Karpas-422 (cell line): ENCODE measurements around the gene SEC11C. TPM values are rescaled to one million over a fixed set of nuclear protein-coding genes. Genes with fewer than 3 reads are reported as not detected.

Experiments
- DNase-seq: peaks from one replicate; pipeline ENCODE4 v3.0.0-alpha.2; 2015
- H2AFZ ChIP-seq: fragments of 200-600 bp; sonication (generic); 2 replicates; pipeline ENCODE4 v1.6.1; 2014; ENCODE audit warnings: antibody characterized with exemption, low read length, mixed read lengths
- H3K27ac ChIP-seq: fragments of 200-600 bp; sonication (generic); 2 replicates; pipeline ENCODE4 v1.5.1; 2014; ENCODE audit warnings: mild to moderate bottlenecking, low read length, moderate library complexity
- H3K27me3 ChIP-seq: fragments of 200-600 bp; sonication (generic); 2 replicates; pipeline ENCODE4 v1.6.1; 2014; ENCODE audit warnings: low read length, mixed read lengths
- H3K36me3 ChIP-seq: fragments of 200-600 bp; sonication (generic); 2 replicates; pipeline ENCODE4 v1.6.1; 2014; ENCODE audit warnings: low read length, mixed read lengths; ENCODE audit not compliant: insufficient read depth
- H3K4me1 ChIP-seq: fragments of 200-600 bp; sonication (generic); 2 replicates; pipeline ENCODE4 v1.6.1; 2014; ENCODE audit warnings: mild to moderate bottlenecking, low read length, mixed read lengths
- H3K4me2 ChIP-seq: fragments of 200-600 bp; sonication (generic); 2 replicates; pipeline ENCODE4 v1.6.1; 2014; ENCODE audit warnings: low read length, low read depth, mild to moderate bottlenecking; ENCODE audit not compliant: poor library complexity, severe bottlenecking
- H3K4me3 ChIP-seq: fragments of 200-600 bp; sonication (generic); 2 replicates; pipeline ENCODE4 v1.5.1; 2014; ENCODE audit warnings: mild to moderate bottlenecking, antibody characterized with exemption, low read length, mixed read lengths
- H3K79me2 ChIP-seq: fragments of 200-600 bp; sonication (generic); 2 replicates; pipeline ENCODE4 v1.6.1; 2014; ENCODE audit warnings: mild to moderate bottlenecking, low read length, mixed read lengths
- H3K9ac ChIP-seq: fragments of 200-600 bp; sonication (generic); 2 replicates; pipeline ENCODE4 v1.6.0; 2014; ENCODE audit warnings: low read length
- H3K9me2 ChIP-seq: fragments of 200-600 bp; sonication (generic), shearing (Covaris generic); replicated peaks from 2 replicates; pipeline ENCODE4 v1.6.0; 2014; ENCODE audit warnings: mild to moderate bottlenecking, low read length, moderate library complexity; ENCODE audit not compliant: insufficient read depth
- H3K9me3 ChIP-seq: fragments of 300-700, 200-600 bp; sonication (generic); 2 replicates; pipeline ENCODE4 v1.6.1; 2014; ENCODE audit warnings: low read length, mixed read lengths
- H4K20me1 ChIP-seq: fragments of 200-600 bp; sonication (generic); 2 replicates; pipeline ENCODE4 v1.6.1; 2014; ENCODE audit warnings: mild to moderate bottlenecking, antibody characterized with exemption, low read length, low read depth; ENCODE audit not compliant: insufficient read depth
- total RNA-seq: library from RNA; depleted of rRNA; stranded (reverse); fragments of >200 nt; shearing (Covaris generic); gene quantifications from 2 replicates; pipeline ENCODE4 v1.2.3, GENCODE V29; 2014; ENCODE audit warnings: low replicate concordance

Gene SEC11C
- total RNA-seq, 1 experiment from 2014 or later: 105 TPM

DNA sequence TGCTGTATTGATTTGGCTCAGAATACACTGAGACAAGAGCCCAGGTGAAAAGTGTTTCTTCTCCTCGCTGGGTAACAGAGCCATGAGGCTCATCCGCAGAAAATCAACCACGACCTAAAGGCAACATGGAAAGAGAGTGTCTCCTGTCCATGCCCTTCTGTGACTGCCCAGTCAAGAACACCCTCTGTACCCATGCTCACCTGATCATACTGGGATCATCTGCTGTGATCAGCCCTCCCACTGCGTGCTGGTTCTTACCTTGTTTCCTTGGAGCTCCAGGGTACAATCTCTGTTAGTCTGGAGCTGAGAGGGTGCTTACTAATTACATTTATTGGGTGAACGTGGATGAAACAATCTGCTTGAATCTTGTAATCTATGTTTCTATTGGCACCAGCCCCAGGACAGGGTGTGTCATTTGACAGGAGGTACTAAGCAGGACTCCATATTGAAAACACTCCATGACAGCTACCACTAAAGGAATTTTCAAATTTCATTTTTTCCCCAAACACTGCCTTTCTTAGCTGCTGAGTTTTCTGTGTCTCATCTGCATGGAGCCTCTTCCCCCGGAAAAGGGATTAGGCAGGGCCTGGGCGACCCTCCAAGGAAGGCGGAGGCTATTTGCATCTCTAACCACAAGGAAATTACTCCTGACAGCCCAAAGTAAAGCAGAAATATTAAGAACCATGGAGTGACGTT is 40.6 kb downstream of the SEC11C start:
- Histone ChIP-seq H3K27ac (no peak overlapping the region), H4K20me1 (no peaks in the 10 kb centered on the region), H2AFZ (no peak overlapping the region), H3K9me3 (no peaks in the 10 kb centered on the region), H3K9me2 (no peaks in the 10 kb centered on the region), H3K4me3 (no peak overlapping the region), H3K79me2 (no peaks in the 10 kb centered on the region), H3K4me1 (peaks cover 4% of the 10 kb centered on the region), H3K4me2 (no peak overlapping the region), H3K27me3 (no peaks in the 10 kb centered on the region), H3K36me3 (no peaks in the 10 kb centered on the region), H3K9ac (no peak overlapping the region)
- no peak for DNase-seq

DNA sequence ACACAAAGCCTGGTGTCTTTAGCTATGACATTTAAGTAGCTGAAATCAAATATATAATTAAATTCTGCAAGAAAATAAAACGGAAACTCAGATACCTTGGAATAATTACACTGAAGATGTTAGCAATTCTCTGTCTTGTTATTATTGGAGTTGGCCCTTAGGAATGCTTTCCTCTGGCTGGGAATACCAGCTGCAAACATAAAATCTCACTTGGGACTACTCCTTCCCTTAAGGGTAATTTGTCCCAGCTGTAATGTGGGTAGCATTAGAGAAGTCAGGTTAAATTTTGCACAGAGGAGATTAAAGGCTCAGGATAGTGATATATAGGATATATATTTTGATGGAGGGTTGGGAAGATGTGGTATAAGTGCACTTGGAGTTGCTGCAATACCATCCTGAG is 43.0 kb downstream of the SEC11C start:
- no peak overlapping the region for H3K9ac ChIP-seq
- H3K4me2 ChIP-seq: no peak overlapping the region
- H4K20me1 ChIP-seq: no peaks in the 10 kb centered on the region
- no peak overlapping the region for H3K4me3 ChIP-seq
- no peak overlapping the region for H3K27ac ChIP-seq
- no peaks in the 10 kb centered on the region for H3K9me2 ChIP-seq
- no peaks in the 10 kb centered on the region for H3K27me3 ChIP-seq
- H3K79me2 ChIP-seq: no peaks in the 10 kb centered on the region
- no peak overlapping the region for H2AFZ ChIP-seq
- no peaks in the 10 kb centered on the region for H3K36me3 ChIP-seq
- peaks cover 4% of the 10 kb centered on the region for H3K4me1 ChIP-seq
- H3K9me3 ChIP-seq: no peaks in the 10 kb centered on the region
- DNase-seq: no peak

DNA sequence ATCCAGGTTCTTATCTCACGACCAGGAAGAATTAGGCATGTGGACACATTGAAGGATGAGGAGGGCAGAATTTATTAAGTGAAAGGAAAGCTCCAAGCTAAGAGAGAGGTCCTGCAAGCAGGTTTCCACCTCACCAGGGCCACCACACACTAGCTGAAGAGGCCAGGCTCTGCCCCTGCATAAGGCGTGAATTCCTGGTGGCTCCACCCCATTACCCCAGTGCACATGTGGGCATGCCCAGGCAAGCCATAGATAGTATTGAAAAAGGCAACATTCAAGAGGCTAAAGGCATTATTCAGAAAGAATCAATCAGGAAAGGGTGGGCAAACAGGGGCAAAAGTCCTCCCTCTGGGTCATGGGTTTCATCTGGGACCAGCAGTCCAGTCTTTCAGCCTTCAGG is 49.3 kb downstream of the SEC11C start:
- Histone ChIP-seq H3K9ac (no peak overlapping the region), H2AFZ (no peak overlapping the region), H3K4me3 (no peak overlapping the region), H3K79me2 (no peaks in the 10 kb centered on the region), H4K20me1 (no peaks in the 10 kb centered on the region), H3K9me2 (no peaks in the 10 kb centered on the region), H3K36me3 (no peaks in the 10 kb centered on the region), H3K27me3 (no peaks in the 10 kb centered on the region), H3K4me2 (no peak overlapping the region), H3K27ac (no peak overlapping the region), H3K9me3 (no peaks in the 10 kb centered on the region), H3K4me1 (no peaks in the 10 kb centered on the region)
- no peak for DNase-seq

DNA sequence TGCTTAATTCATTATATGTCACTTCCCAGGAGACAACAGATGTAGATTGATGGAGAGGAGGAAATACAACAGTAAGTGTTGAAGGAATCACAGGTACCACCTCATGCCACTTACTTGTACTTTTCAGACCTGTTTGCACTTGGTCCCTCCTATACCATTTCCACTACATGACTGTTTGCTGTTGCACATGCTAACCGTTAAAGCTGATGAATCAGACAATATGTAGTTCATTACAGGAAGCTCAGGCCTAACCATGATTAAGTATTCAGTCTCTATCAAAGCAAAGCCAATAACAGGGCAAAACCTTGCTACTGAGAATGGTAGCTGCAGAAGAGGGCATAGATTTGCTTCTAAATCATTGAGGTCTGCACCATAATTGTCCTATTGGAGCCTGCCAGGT is 50.1 kb downstream of the SEC11C start:
- H3K4me2 ChIP-seq: no peak overlapping the region
- H3K9ac ChIP-seq: no peak overlapping the region
- no peak for DNase-seq
- H3K9me3 ChIP-seq: no peaks in the 10 kb centered on the region
- no peaks in the 10 kb centered on the region for H3K36me3 ChIP-seq
- no peak overlapping the region for H3K27ac ChIP-seq
- H3K27me3 ChIP-seq: no peaks in the 10 kb centered on the region
- H3K4me3 ChIP-seq: no peak overlapping the region
- no peak overlapping the region for H2AFZ ChIP-seq
- no peaks in the 10 kb centered on the region for H3K79me2 ChIP-seq
- H4K20me1 ChIP-seq: no peaks in the 10 kb centered on the region
- H3K9me2 ChIP-seq: no peaks in the 10 kb centered on the region
- no peaks in the 10 kb centered on the region for H3K4me1 ChIP-seq

DNA sequence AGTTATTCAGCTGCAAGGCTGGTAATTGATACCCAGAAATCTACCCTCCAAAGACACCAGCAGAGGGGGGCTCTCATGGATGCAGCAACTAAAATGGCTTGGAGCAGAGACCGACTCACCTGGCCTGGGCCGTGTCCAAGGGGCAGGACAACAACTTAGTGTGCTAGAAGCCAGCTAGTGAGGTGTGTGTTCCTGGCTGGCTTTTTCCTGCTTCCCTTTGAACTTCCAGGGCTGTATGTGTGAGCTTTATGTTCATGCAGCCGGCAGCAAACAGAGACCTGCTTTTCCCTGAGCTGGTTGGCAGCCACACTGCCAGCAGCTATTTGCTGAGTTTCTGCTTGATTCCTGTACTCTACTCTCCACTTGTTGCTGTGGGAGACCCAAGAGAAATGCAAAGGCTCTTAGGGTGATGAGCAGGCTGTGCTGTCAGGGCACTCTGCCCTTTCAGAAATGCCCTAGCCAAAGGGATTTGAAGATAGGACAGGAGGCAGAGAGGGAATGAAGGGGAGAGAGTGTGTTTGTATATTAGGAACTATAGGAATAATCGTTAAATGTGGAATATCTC is 56.6 kb downstream of the SEC11C start:
- Histone ChIP-seq H3K9me3 (no peaks in the 10 kb centered on the region), H3K4me2 (no peak overlapping the region), H3K36me3 (no peaks in the 10 kb centered on the region), H3K79me2 (no peaks in the 10 kb centered on the region), H4K20me1 (no peaks in the 10 kb centered on the region), H3K9me2 (no peaks in the 10 kb centered on the region), H3K27ac (no peak overlapping the region), H3K4me3 (no peak overlapping the region), H3K27me3 (no peaks in the 10 kb centered on the region), H3K9ac (no peak overlapping the region), H2AFZ (no peak overlapping the region), H3K4me1 (no peaks in the 10 kb centered on the region)
- no peak for DNase-seq

DNA sequence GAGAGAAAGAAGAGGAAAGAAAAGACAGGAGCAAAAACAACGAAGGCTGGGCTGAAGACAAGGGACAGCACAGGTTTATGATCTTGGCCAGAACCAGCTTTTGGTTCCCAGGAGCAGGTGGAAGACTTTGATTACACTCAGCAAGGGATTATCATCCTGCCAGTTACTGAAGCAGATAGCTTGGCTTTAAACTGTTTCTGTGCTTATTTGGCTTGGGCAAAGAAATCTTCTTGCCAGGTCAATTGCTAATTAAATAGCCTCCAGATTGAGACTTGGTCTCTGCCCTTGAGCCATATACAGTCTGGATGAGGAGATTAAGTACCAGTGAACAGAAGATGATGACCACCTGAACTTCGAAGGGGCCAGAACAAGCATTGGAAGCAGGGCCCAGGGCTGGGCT is 58.0 kb downstream of the SEC11C start:
- no peaks in the 10 kb centered on the region for H3K27me3 ChIP-seq
- no peak overlapping the region for H3K9ac ChIP-seq

DNA sequence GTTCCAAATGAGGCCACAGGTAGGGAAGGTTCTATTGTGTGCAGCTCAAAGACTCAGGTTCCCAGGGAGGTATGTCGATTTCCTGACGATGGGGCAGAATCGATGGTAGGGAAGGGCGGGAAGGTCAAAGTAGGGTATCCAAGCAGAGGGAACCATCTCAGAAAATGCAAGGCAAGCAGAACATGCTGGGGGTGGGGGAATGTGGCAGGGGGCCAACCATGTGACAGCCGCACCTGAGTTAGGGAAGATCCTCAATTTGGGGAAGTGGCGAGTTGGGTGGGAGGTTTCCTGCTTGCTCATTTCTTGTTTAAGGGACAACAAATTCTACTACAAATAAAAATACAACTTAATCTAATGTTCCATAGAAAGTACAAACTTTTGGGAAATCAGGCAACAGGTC is 58.5 kb downstream of the SEC11C start:
- Histone ChIP-seq H3K79me2 (no peaks in the 10 kb centered on the region), H3K9ac (no peak overlapping the region), H3K27me3 (no peaks in the 10 kb centered on the region), H3K36me3 (no peaks in the 10 kb centered on the region), H3K9me2 (no peaks in the 10 kb centered on the region), H3K4me1 (no peaks in the 10 kb centered on the region), H2AFZ (no peak overlapping the region), H3K4me2 (no peak overlapping the region), H3K9me3 (no peaks in the 10 kb centered on the region), H3K4me3 (no peak overlapping the region), H4K20me1 (no peaks in the 10 kb centered on the region), H3K27ac (no peak overlapping the region)
- no peak for DNase-seq

More for the DNA sequence above, 58.0 kb downstream of the SEC11C start:
- Histone ChIP-seq H3K4me2 (no peak overlapping the region), H3K4me3 (no peak overlapping the region), H2AFZ (no peak overlapping the region), H3K79me2 (no peaks in the 10 kb centered on the region), H3K9me2 (no peaks in the 10 kb centered on the region), H3K27ac (no peak overlapping the region), H4K20me1 (no peaks in the 10 kb centered on the region), H3K4me1 (no peaks in the 10 kb centered on the region), H3K36me3 (no peaks in the 10 kb centered on the region), H3K9me3 (no peaks in the 10 kb centered on the region)
- DNase-seq: no peak

DNA sequence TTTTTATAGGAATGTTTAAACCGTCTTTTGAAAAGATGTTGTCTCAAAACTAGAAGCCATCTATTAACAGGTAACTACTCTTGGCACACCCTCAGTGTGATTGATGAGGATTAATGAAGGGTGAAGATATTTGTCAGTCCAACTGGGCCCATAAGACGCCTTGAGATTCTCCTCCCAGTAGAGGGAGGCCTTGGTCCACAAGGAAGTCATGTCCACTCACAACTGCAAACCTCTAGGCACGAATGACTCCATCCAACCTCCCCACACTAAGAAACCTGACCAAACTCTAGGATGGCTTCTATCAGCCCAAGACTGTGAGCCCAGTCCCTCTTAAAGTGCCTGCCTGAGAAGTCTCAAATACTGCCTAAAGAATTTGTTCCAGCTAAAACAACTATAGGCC is 61.1 kb downstream of the SEC11C start:
- no peak overlapping the region for H3K9ac ChIP-seq
- no peaks in the 10 kb centered on the region for H3K4me1 ChIP-seq
- H3K9me2 ChIP-seq: no peaks in the 10 kb centered on the region
- no peaks in the 10 kb centered on the region for H4K20me1 ChIP-seq
- H3K4me2 ChIP-seq: no peak overlapping the region
- no peak overlapping the region for H2AFZ ChIP-seq
- H3K79me2 ChIP-seq: no peaks in the 10 kb centered on the region
- no peak overlapping the region for H3K27ac ChIP-seq
- no peaks in the 10 kb centered on the region for H3K9me3 ChIP-seq
- DNase-seq: no peak
- no peaks in the 10 kb centered on the region for H3K27me3 ChIP-seq
- no peak overlapping the region for H3K4me3 ChIP-seq
- no peaks in the 10 kb centered on the region for H3K36me3 ChIP-seq
